Heart right ventricle (tissue), 16 donors: ENCODE results near the gene CALD1. TPM values are rescaled to one million over a fixed set of nuclear protein-coding genes. Genes with fewer than 3 reads are reported as not detected.

Experiments
- ATAC-seq, 8 donors: fragments of 200-7000 bp; cut with Tn5 transposase; one replicate each; pipeline ENCODE4 v1.9.1; 2020; ENCODE audit warnings: mild to moderate bottlenecking in 8 of 8, moderate library complexity in 8 of 8, moderate number of reproducible peaks in 1 of 8
- DNase-seq, 2 donors: peaks; one replicate each; pipeline ENCODE4 v3.0.0-alpha.2; 2020
- H3K27ac ChIP-seq, 10 donors: fragments of 200-600 bp; sonication (generic) in 2 of 10; one replicate each; pipeline versions ENCODE4 v1.5.0 to v1.8.0; 2020 to 2022; ENCODE audit warnings: mild to moderate bottlenecking in 3 of 10
- H3K27me3 ChIP-seq, 7 donors: fragments of 200-600 bp; one replicate each; pipeline ENCODE4 v1.8.0; 2021 to 2022; ENCODE audit warnings: mild to moderate bottlenecking in 2 of 7
- H3K36me3 ChIP-seq, 9 donors: fragments of 200-600 bp; sonication (generic) in 1 of 9; one replicate each; pipeline versions ENCODE4 v1.5.0 to v1.8.0; 2020 to 2022; ENCODE audit warnings: mild to moderate bottlenecking in 2 of 9
- H3K4me1 ChIP-seq, 9 donors: fragments of 200-600 bp; sonication (generic) in 1 of 9; one replicate each; pipeline versions ENCODE4 v1.5.0 to v1.8.0; 2020 to 2022; ENCODE audit warnings: mild to moderate bottlenecking in 4 of 9
- H3K4me3 ChIP-seq, 10 donors: fragments of 200-600 bp; sonication (generic) in 2 of 10; one replicate each; pipeline versions ENCODE4 v1.5.0 to v1.8.0; 2020 to 2022; ENCODE audit warnings: mild to moderate bottlenecking in 7 of 10, moderate library complexity in 2 of 10
- H3K9me3 ChIP-seq, 11 donors: fragments of 200-600 bp in 10 of 11; sonication (generic) in 2 of 11; one replicate each; pipeline versions ENCODE4 v1.5.0 to v1.8.0; 2013 to 2022; ENCODE audit warnings: mild to moderate bottlenecking in 2 of 11, control low read depth in 1 of 11, moderate library complexity in 1 of 11
- WGBS, 2 donors: extraction: QIAGEN DNeasy Blood & Tissue Kit; methylation state at CpG; one replicate each; pipeline ENCODE4 v1.1.7; 2013; ENCODE audit warnings: inconsistent platforms in 1 of 2; 5-methylcytosine and 5-hydroxymethylcytosine counted together
- intact Hi-C, 10 donors: fragments of 100-400 bp; cut with DNase I; formaldehyde crosslinking; loops; one replicate each; pipeline versions ENCODE4 v1.11.1 to v1.14.2; 2022
- polyA plus RNA-seq, 2 donors: library from polyadenylated mRNA; stranded (reverse); fragments of 200-250 nt; gene quantifications; one replicate each; pipeline ENCODE4 v1.2.3, GENCODE V29; 2013
- total RNA-seq, 10 donors: library from RNA; stranded (reverse); fragmentation: NEBNext Ultra II Directional in 3 of 10; extraction: Animal tissue kit (Norgen Biotek cat#: 25700) in 3 of 10; gene quantifications; one replicate each; pipeline versions ENCODE4 v1.2.1 to v1.2.4, GENCODE V29; 2021 to 2023
- TF ChIP-seq, protein P1 (sequence below), 9 donors: fragments of 200-600 bp; sonication (generic) in 2 of 9; IDR thresholded peaks; one replicate each; pipeline versions ENCODE4 v1.5.0 to v1.8.0; 2021 to 2022; ENCODE audit warnings: antibody characterized with exemption in 9 of 9, mild to moderate bottlenecking in 5 of 9, moderate library complexity in 1 of 9
- donor health status: Arrhythmogenic right ventricular cardiomyopathy.
- donor health status: ischemic (EF 13 %, LVEDD 7.1; RV severe dilation, severe dysfunction).
- donor health status: healthy with polysubstance abuse.
- donor health status: DM: no; HTN: yes; CAD: no.
- donor health status: DM: no; HTN: no; CAD: no.
- donor health status: ischemic (EF 25% LVEDD 6.9; RV normal size, moderate dysfunction).
- donor health status: ischemic (EF 25% LVEDD 5.7; RV mildly dilated, moderate dysfunction).
- donor health status: healthy.
- donor health status: DM: yes; HTN: yes; CAD: no.
- donor health status: Ischemic cardiomyopathy.
- donor health status: ischemic (EF 35%, LVEDD 5.7; RV mildly dilated, moderate dysfunction).
- donor health status: nonischemic (EF 11% LVEDD 7.7; RV severe dilation, severe dysfunction).
- donor health status: DM: yes; HTN: yes; CAD: no.
- donor health status: PGD.
- donor health status: ischemic (EF 29% LVEDD 5.4; RV normal size, mild dysfunction).
- donor health status: nonischemic (EF 23%, LVEDD 6.1; RV moderate dilation, normal function).

Gene CALD1
- total and polyA plus RNA-seq, 12 donors: 69.9 to 180 (median 126) TPM

DNA sequence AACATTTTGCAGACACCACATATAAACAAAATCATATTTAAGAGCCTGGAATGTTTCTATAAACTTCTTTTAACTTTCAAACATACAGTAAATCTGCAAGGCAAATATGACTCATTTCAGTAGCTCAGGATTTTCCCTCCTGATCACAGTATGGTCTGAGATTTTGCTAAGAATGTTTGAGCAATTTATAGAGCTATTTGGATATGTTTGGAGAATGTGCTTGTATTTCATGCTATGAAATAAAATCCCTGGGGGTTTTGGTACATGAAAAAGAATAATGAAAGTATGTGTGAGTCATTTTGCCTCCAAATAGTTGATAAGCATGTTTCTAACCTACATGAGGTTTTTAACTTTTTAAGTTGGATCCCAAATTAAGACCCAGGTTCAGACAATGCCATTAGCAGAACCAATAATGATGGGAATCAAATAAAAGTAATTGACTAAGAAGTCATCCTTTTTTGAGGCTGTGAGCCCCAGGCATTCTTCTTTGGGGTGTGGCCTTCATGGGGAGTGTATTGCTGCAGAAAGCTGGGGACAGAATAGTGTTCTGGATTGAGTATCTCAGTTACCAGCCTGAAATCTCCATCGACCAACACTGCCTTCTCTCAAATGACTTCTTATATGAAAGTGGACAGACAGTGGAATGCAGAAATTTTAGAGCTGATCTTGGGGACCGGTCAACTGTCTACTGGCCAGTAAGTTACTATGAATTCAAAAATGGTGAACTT lies 140.8 kb downstream of the CALD1 start:
- intact Hi-C loops: no loop called here
- H3K27me3 ChIP-seq: no peaks in the 10 kb centered on the region
- 71 to 77% methylated on average over 2 of the region's 2 CpGs for WGBS, 2 donors
- ATAC-seq: no peak
- no peak overlapping the region for H3K4me3 ChIP-seq
- TF ChIP-seq, protein P1, sequence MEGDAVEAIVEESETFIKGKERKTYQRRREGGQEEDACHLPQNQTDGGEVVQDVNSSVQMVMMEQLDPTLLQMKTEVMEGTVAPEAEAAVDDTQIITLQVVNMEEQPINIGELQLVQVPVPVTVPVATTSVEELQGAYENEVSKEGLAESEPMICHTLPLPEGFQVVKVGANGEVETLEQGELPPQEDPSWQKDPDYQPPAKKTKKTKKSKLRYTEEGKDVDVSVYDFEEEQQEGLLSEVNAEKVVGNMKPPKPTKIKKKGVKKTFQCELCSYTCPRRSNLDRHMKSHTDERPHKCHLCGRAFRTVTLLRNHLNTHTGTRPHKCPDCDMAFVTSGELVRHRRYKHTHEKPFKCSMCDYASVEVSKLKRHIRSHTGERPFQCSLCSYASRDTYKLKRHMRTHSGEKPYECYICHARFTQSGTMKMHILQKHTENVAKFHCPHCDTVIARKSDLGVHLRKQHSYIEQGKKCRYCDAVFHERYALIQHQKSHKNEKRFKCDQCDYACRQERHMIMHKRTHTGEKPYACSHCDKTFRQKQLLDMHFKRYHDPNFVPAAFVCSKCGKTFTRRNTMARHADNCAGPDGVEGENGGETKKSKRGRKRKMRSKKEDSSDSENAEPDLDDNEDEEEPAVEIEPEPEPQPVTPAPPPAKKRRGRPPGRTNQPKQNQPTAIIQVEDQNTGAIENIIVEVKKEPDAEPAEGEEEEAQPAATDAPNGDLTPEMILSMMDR (IDR thresholded peaks at IDR 0.05): no peak
- peaks cover 0 to 36% (median 0%) of the 10 kb centered on the region in 9 donors for H3K36me3 ChIP-seq
- H3K4me1 ChIP-seq: peaks cover 4 to 67% (median 37%) of the 10 kb centered on the region in 9 donors
- peak overlapping the region in 3 of 10 donors; percentile 2 to 39 (median 4) for H3K27ac ChIP-seq
- DNase-seq: no peak
- H3K9me3 ChIP-seq: no peaks in the 10 kb centered on the region

- Histone ChIP-seq H3K4me1 (peaks cover 4 to 73% (median 30%) of the 10 kb centered on the region in 9 donors), H3K27me3 (no peaks in the 10 kb centered on the region), H3K9me3 (no peaks in the 10 kb centered on the region), H3K4me3 (no peak overlapping the region), H3K36me3 (peaks cover 0 to 9% (median 0%) of the 10 kb centered on the region in 9 donors), H3K27ac (peak overlapping the region in 4 of 10 donors; percentile 17 to 37 (median 26))
- TF ChIP-seq, protein P1 (IDR thresholded peaks at IDR 0.05): no peak
- 74 to 79% methylated on average over 5 of the region's 5 CpGs for WGBS, 2 donors
- DNase-seq (no peak), ATAC-seq (peak in 3 of 8 donors; percentile 48 to 77 (median 68))
- intact Hi-C loops: no loop called here
Measured at GRCh38 chr7:134922720-134923704, 143.6 kb downstream of the CALD1 start.

- H3K9me3 ChIP-seq: no peaks in the 10 kb centered on the region
- intact Hi-C loops: no loop called here
- no peak overlapping the region for H3K4me3 ChIP-seq
- DNase-seq (no peak), ATAC-seq (peak in 1 of 8 donors; percentile 25)
- TF ChIP-seq, protein P1 (IDR thresholded peaks at IDR 0.05): no peak
- peaks cover 4 to 60% (median 10%) of the 10 kb centered on the region in 9 donors for H3K4me1 ChIP-seq
- H3K27me3 ChIP-seq: no peaks in the 10 kb centered on the region
- peak overlapping the region in 2 of 10 donors; percentile 14 to 54 for H3K27ac ChIP-seq
- peaks cover 0 to 26% (median 4%) of the 10 kb centered on the region in 9 donors for H3K36me3 ChIP-seq
- WGBS, 2 donors: 86 to 90% methylated on average over 5 of the region's 5 CpGs
Measured at GRCh38 chr7:134925766-134926165, 146.3 kb downstream of the CALD1 start.

DNA sequence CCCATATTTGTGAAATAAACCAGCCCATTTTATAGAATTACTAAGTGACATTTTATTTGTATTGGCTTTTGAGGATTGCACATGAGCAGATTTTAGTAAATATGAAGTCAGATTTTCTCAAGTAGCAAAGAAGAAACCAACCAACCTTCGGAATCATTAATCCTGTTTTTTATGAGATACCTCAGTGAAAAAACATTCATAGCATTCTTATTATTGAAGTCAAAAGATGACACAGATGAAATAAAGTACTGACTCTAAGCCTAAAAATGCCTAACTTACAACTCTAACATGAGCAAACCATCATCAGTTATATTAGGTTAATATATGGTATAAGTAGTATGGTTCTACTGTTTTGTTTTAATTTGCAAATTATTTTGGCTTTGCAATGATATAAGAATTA lies 147.0 kb downstream of the CALD1 start:
- peaks cover 4 to 63% (median 16%) of the 10 kb centered on the region in 9 donors for H3K4me1 ChIP-seq
- no peak for DNase-seq
- intact Hi-C loops: no loop called here
- peaks cover 0 to 26% (median 4%) of the 10 kb centered on the region in 9 donors for H3K36me3 ChIP-seq
- no peaks in the 10 kb centered on the region for H3K27me3 ChIP-seq
- 97 to 98% methylated on average over 1 of the region's 1 CpG for WGBS, 2 donors
- H3K27ac ChIP-seq: peak overlapping the region in 1 of 10 donors; percentile 54
- TF ChIP-seq, protein P1 (IDR thresholded peaks at IDR 0.05): no peak
- no peak overlapping the region for H3K4me3 ChIP-seq
- no peak for ATAC-seq
- no peaks in the 10 kb centered on the region for H3K9me3 ChIP-seq
